Central memory CD4-positive, alpha-beta T cell (primary cell): ENCODE results near the gene RNU5B-1.

Experiments used
- DNase-seq: peaks from one replicate; pipeline ENCODE4 v3.0.0; 2022

RNU5B-1 gene

GRCh38 chr15:65289261-65289854 lies 15.1 kb upstream of the RNU5B-1 start:
- no peak for DNase-seq

GRCh38 chr15:65290228-65290627 lies 14.2 kb upstream of the RNU5B-1 start:
- DNase-seq: no peak

- no peak for DNase-seq
Measured at GRCh38 chr15:65292938-65293518, 11.4 kb upstream of the RNU5B-1 start.

GRCh38 chr15:65298731-65299130 lies 5.7 kb upstream of the RNU5B-1 start:
- DNase-seq: no peak

- no peak for DNase-seq
Measured at GRCh38 chr15:65300924-65301441, 3.5 kb upstream of the RNU5B-1 start.

- DNase-seq: no peak
Measured at GRCh38 chr15:65302061-65302460, 2.4 kb upstream of the RNU5B-1 start.

- no peak for DNase-seq
Measured at GRCh38 chr15:65303687-65304380, 643 bp upstream of the RNU5B-1 start.

- no peak for DNase-seq
Measured at GRCh38 chr15:65305150-65305758, 777 bp downstream of the RNU5B-1 start.

- no peak for DNase-seq
Measured at GRCh38 chr15:65305776-65306175, 1.3 kb downstream of the RNU5B-1 start.

- DNase-seq: no peak
Measured at GRCh38 chr15:65306551-65306950, 2.1 kb downstream of the RNU5B-1 start.

GRCh38 chr15:65307978-65308377 lies 3.5 kb downstream of the RNU5B-1 start:
- no peak for DNase-seq

- DNase-seq: no peak
Measured at GRCh38 chr15:65309882-65310418, 5.5 kb downstream of the RNU5B-1 start.

- DNase-seq: no peak
Measured at GRCh38 chr15:65310431-65311137, 6.1 kb downstream of the RNU5B-1 start.

- DNase-seq: no peak
Measured at GRCh38 chr15:65311760-65312159, 7.3 kb downstream of the RNU5B-1 start.

- no peak for DNase-seq
Measured at GRCh38 chr15:65312400-65312916, 8.0 kb downstream of the RNU5B-1 start.

GRCh38 chr15:65318870-65319356 lies 14.4 kb downstream of the RNU5B-1 start:
- peak; percentile 69 for DNase-seq

- no peak for DNase-seq
Measured at GRCh38 chr15:65323071-65323511, 18.6 kb downstream of the RNU5B-1 start.

- DNase-seq: no peak
Measured at GRCh38 chr15:65326117-65326526, 21.6 kb downstream of the RNU5B-1 start.

GRCh38 chr15:65326818-65327217 lies 22.3 kb downstream of the RNU5B-1 start:
- DNase-seq: no peak

- DNase-seq: no peak
Measured at GRCh38 chr15:65327651-65328393, 23.3 kb downstream of the RNU5B-1 start.

- DNase-seq: no peak
Measured at GRCh38 chr15:65328506-65329287, 24.2 kb downstream of the RNU5B-1 start.
